CD4-positive, alpha-beta T cell treated with Interleukin-4 for 4 hours (primary cell): Measurements from ENCODE around the gene ADD2.
"Not testable (repeated sequence)": the region's sequence is repeated elsewhere in the genome, so short reads cannot be mapped to it uniquely, and the experiment has no call there.

Experiments used
- DNase-seq: peaks from one replicate; pipeline ENCODE4 v3.0.0-alpha.2; 2020

The ADD2 gene

DNA sequence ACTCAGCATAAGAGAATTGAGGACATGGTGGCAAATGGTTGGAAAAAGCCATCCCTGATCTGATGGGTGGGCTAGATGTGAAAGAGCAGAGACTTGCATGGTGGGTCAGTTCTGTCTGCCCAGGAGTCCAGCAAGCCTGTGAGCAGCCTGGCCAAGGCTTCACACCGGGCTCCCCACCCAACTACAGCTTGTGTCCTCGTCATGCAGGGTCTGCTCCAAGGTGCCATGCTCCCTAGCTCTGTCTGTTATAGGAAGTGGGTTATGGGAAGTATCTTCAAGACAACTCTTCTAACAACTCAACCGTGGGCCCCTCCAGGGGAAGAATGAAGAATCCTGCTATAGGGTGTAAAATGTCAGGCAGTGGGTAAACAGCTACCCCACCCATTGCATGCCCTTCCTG lies 97.4 kb downstream of the ADD2 start:
- DNase-seq = no peak

DNA sequence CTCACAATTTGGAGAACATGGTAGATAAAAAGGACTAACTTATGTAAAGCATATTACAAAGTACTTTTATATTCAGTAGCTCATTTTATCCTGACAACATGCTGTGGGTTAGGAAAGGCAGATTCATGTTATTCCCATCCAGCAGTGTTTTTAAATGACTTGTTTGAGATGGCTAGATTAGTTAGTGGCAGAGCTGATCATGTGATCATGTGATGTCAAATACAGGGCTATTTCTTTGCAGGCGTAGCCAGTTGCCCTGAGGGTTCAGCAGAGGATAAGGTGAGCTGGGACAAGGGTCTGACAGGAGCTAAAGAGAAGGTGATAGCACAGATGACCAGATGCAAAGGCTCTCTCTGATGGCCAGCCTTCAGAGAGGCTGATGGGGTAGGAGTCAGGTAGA lies 97.8 kb downstream of the ADD2 start:
- DNase-seq = no peak

DNA sequence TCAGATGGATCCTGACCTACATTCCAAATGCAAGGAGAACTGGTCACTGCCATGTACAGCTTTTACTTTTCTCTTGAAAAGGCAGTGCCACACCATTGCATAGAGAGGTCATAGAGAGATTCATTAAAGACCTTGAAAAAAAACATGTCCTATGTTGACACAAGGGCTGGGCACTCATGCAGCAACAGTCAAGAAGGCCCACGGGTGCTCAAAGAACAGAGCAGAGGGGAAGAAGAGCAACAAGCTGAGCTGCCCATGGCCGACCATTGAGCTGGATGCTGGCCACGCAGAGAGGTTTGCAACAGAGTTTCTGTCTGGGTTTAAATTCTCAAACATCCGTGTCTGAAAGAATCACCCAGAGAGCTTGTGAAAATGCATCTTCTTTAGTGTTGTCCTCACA lies 99.1 kb downstream of the ADD2 start:
- DNase-seq = no peak

DNA sequence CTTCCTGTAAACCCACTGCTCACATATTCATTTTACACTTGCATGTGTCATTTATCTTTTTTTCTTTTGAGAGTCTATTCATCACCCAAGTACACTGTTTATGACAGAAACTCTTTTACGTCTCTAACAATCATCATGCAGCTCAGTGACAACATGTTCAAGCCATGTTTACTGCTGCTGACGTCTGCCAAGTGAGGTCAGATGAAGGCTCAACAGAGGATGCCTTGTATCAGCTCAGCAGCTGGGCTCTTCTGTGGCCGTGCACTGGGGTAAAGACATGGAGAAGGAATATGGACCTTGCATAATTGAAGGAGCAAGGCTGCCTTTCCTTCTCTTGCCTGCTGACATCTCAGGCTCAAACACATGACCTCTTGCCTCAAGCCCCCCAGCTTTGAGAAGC lies 99.6 kb downstream of the ADD2 start:
- no peak for DNase-seq

DNA sequence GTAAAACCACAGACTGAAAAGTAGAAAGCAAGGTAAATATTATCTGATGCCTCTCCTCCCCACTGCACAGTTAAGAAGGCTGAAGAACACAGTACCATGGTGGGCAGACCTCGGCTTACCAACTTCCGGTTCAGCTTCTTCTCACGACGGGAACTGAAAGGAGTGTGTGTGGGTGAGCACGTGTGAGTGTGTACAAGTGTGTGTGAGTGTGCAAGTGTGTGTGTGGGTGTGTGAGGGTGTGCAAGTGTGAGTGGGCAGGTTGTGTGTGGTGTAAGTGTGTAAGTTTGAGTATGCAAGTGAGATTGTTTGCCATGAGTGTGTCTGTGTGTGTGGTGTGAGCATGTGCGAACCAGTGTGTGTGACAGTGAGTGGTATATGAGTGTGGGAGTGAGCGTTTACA lies 103.5 kb downstream of the ADD2 start:
- DNase-seq = no peak

- no peak for DNase-seq
Measured at GRCh38 chr2:70663411-70663810, 104.6 kb downstream of the ADD2 start.

DNA sequence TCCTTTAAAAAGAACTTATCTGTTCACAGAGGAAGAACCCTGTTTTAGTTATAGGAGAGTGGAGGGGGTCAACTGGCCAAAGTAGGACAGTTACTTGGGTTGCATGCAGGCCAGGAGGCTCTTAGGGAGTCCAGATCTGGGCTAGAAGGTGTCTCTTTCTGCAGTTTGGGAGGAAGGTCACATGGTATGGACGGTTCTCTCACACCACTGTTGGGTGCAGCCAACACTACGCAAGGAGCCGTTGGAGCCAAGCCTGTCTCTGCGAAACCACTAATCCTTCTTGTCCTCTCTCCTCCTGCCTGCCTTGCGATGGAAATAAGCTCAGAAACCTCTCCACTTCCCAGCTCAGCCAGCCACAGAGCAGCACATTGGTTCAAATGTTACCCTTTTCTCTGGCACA lies 108.4 kb downstream of the ADD2 start:
- DNase-seq = no peak

GRCh38 chr2:70658476-70658875 lies 109.5 kb downstream of the ADD2 start:
- no peak for DNase-seq

DNA sequence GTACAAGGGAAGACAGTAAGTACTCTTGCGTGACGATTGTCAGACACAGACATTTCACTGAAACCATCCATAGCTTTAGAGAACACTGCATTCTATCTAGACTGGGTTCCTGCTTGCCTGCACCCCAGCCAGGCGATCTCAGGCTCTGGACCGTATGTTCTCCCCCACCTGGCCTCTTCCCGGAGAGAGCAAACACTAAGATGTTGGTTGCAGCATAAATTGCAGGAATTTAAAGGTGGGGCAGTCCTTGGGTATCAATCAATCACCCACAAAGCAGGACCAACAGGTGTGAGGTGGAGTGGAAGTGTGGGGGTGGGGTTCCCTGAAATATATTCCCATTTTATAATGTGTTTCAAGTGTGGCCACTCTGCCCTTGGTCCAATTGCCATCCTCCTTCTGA lies 110.8 kb downstream of the ADD2 start:
- no peak for DNase-seq

- peak; percentile 14 for DNase-seq
Measured at GRCh38 chr2:70656421-70657010, 111.5 kb downstream of the ADD2 start.

- no peak for DNase-seq
Measured at GRCh38 chr2:70655786-70656185, 112.2 kb downstream of the ADD2 start.

DNA sequence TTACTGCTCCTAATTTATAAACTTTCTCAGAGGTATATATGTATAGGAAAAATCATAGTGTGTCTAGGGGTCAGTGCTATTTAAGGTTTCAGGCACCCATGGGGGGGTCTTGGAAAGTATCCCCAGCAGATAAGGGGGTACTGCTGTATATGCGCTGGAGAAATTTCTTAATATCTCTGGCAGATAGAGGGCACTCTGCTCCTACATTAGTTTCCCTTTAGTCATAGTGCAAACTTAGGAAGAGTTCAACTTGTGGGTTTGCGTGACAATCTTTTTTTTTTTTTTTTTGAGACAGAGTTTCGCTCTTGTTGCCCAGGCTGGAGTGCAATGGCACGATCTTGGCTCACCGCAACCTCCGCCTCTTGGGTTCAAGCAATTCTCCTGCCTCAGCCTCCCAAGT lies 112.8 kb downstream of the ADD2 start:
- not testable (repeated sequence) for DNase-seq

DNA sequence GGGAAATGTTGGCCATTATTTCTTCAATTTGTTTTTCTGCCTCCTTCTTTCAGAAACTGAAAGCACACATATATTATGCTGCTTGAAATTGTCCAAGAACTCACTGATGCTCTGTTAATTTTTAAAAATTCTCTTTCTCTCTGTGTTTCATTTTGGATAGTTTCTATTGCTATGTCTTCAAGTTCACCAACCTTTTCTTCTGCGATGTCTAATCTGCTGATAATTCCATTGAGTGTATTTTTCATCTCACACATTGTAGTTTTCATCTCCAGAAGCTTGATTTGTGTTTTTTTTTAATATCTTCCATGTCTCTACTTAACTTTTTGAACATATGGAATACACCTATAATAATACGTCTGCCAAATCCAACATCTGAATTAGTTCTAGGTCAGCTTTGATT lies 116.3 kb downstream of the ADD2 start:
- DNase-seq = no peak

GRCh38 chr2:70651014-70651413 lies 117.0 kb downstream of the ADD2 start:
- no peak for DNase-seq

DNA sequence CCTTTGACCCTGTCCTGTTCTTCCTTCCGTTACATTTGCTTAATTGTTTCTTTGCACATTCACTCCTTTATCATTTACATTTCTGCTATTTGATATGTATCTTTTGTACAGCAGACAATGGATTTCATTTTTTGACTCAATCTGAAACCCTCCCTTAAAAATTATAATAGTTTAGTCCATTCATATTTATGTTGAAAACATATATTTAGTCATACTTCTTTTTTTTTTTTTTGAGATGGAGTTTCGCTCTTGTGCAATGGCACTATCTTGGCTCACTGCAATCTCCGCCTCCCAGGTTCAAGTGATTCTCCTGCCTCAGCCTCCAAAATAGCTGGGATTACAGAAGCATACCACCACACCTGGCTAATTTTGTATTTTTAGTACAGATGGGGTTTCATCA lies 119.0 kb downstream of the ADD2 start:
- DNase-seq = no peak

GRCh38 chr2:70647873-70648481 lies 120.0 kb downstream of the ADD2 start:
- DNase-seq = peak; percentile 48

DNA sequence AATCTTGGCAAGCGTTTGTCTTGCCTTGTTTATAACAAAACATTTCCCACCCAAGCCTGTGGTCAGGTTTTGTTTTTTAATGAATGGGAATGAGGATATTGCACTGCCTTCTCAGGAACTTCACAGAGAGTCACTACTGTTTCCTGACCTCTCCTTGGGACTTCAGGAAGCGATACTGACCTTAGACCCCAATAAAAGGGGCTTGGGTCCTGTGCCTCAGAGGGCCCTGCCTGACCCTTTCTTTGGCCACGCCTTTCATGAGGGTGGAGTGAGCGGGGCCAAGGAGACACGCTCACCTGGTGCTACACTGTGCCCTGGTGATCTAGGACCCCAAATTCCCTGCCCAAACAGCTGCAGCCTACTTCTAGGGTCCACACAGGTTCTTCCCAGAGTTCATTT lies 121.6 kb downstream of the ADD2 start:
- DNase-seq = no peak

DNA sequence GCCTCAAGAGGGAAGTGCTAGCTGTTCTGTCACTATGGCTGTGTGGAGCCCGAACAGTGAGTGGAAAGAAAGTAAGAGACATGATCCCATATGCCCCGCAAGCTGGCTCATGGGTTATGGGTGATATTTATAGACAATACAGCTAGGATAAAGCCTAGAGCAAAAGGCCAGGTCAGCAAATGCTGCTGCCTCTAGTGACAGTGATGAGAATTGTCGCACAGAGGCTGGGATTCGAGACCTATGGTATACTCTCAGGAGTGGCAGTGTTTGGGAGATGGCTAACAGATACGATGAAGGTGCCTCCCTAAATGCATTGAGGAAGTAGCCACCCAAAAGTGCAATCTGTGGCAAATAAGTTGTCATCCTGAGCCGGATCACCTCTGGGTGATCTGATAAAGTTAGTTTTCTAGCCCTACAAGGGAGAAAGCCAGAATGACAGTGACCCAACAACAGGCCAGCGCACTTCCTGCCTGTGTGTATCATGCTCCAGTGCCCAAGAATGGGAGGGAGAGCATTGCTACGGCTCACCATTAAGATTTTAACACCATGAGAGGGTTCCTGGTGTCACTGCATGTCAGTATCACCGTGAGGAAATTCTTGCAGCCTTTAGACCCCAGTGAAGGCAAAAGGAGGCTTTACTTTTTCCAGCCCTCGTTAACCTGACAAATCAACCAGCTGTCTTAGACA lies 122.1 kb downstream of the ADD2 start:
- no peak for DNase-seq

GRCh38 chr2:70643715-70644114 lies 124.3 kb downstream of the ADD2 start:
- DNase-seq = no peak

GRCh38 chr2:70641263-70641784 lies 126.7 kb downstream of the ADD2 start:
- no peak for DNase-seq

- no peak for DNase-seq
Measured at GRCh38 chr2:70639841-70640436, 128.1 kb downstream of the ADD2 start.

- DNase-seq = no peak
Measured at GRCh38 chr2:70638561-70638960, 129.4 kb downstream of the ADD2 start.

DNA sequence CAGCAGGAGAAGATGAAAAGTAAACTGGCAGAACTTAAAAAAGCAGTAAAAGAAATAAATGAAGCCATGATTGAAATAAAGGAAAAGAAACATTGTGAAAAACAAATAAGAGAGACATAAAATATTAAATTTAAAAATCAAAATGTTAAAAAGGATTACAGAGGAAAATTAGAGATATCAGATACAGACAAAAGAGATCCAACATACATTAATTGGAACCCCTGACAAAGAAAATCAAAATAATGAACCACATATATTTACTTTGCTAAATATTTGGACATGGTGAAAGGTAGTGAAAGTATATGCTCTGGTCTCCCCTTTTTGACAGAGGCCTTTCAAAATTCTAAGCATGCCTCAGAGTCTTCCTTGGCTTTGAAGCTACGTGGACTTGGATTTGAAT lies 134.5 kb downstream of the ADD2 start:
- DNase-seq = no peak

DNA sequence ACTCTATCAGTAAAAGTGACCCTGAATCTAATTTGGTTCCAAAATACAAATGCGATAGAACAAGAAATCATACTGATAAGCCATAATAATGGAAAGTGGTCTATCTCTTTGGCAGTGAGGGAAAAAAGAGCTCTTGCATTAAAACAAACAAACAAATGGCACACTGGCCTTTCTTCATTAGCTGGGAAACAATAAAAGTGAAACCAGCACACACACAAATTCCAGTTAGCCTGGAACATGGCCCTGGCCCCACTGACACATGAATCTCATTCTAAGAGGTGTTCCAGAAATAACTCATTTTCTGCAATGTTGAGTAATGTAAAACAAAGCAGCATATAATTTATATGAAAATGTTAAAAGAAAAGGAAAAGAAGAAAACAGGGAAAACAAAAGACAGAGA lies 135.0 kb downstream of the ADD2 start:
- no peak for DNase-seq
